SK-N-SH (cell line): Measurements from ENCODE around the gene BCL11A. TPM values are rescaled to one million over a fixed set of nuclear protein-coding genes. Genes with fewer than 3 reads are reported as not detected.

ENCODE experiments used
- CTCF ChIA-PET: fragments of 300-600, 350-600 bp; formaldehyde crosslinking; extraction: SDS; loops from one replicate; lab custom pipeline; 2021; lab: Yijun Ruan, JAX
- POLR2A ChIA-PET: fragments of 350-600 bp; sonication (Branson Sonifier 250); formaldehyde crosslinking; extraction: SDS; loops from one replicate; lab custom pipeline; 2020; ENCODE audit warnings: antibody characterized with exemption, inconsistent platforms; lab: Yijun Ruan, JAX
- DNase-seq: peaks from one replicate; pipeline ENCODE4 v3.0.0; 2012
- H2AFZ ChIP-seq: fragments of 200-600 bp; sonication (generic); 2 replicates; pipeline ENCODE4 v1.8.1; 2016; ENCODE audit warnings: antibody characterized with exemption, mild to moderate bottlenecking, low read depth
- H3F3A ChIP-seq: fragments of 200-600 bp; sonication (generic); replicated peaks from 2 replicates; pipeline ENCODE3; 2016; ENCODE audit warnings: antibody characterized with exemption, mild to moderate bottlenecking; ENCODE audit not compliant: insufficient read depth
- H3K27ac ChIP-seq, 2 experiments: fragments of 200-500 bp in 1 of 2; fragments of 200-600 bp in 1 of 2; sonication (Bioruptor generic) in 1 of 2; sonication (generic), shearing (Covaris generic) in 1 of 2; 2 replicates each; pipeline versions ENCODE4 v1.5.1 to v1.6.1; 2014 to 2016; ENCODE audit warnings: low read depth in 2 of 2, inconsistent platforms in 1 of 2, low read length in 1 of 2, mild to moderate bottlenecking in 1 of 2, mixed read lengths in 1 of 2
- H3K27me3 ChIP-seq: fragments of 200-600 bp; sonication (generic), shearing (Covaris generic); 2 replicates; pipeline ENCODE4 v1.6.1; 2016; ENCODE audit warnings: mixed run types; ENCODE audit not compliant: insufficient read depth
- H3K36me3 ChIP-seq, 2 experiments: fragments of 200-500 bp in 1 of 2; fragments of 200-600 bp in 1 of 2; sonication (Bioruptor generic) in 1 of 2; sonication (generic) in 1 of 2; replicated peaks in 1 of 2; 2 replicates each; pipeline versions ENCODE3 to v1.5.1; 2014 to 2016; ENCODE audit warnings: low read length in 1 of 2, mild to moderate bottlenecking in 1 of 2; ENCODE audit not compliant: insufficient read depth in 2 of 2, control insufficient read depth in 1 of 2
- H3K4me1 ChIP-seq, 2 experiments: fragments of 200-500 bp in 1 of 2; fragments of 200-600 bp in 1 of 2; sonication (Bioruptor generic) in 1 of 2; sonication (generic), shearing (Covaris generic) in 1 of 2; 2 replicates each; pipeline versions ENCODE4 v1.5.1 to v1.6.1; 2014 to 2016; ENCODE audit warnings: low read depth in 1 of 2, low read length in 1 of 2, mixed run types in 1 of 2; ENCODE audit not compliant: insufficient read depth in 2 of 2, control insufficient read depth in 1 of 2
- H3K4me2 ChIP-seq: fragments of 200-600 bp; sonication (generic), shearing (Covaris generic); 2 replicates; pipeline ENCODE4 v1.6.1; 2017; ENCODE audit warnings: mixed run types
- H3K4me3 ChIP-seq, 2 experiments: fragments of 200-500 bp in 1 of 2; fragments of 200-600 bp in 1 of 2; sonication (Bioruptor generic) in 1 of 2; sonication (generic), shearing (Covaris generic) in 1 of 2; 2 replicates each; pipeline versions ENCODE4 v1.5.1 to v1.8.1; 2014 to 2016; ENCODE audit warnings: low read depth in 2 of 2, inconsistent platforms in 1 of 2, low read length in 1 of 2, mild to moderate bottlenecking in 1 of 2, mixed read lengths in 1 of 2, moderate library complexity in 1 of 2
- H3K79me2 ChIP-seq: fragments of 200-600 bp; sonication (generic); 2 replicates; pipeline ENCODE4 v1.8.1; 2017; ENCODE audit warnings: mild to moderate bottlenecking; ENCODE audit not compliant: insufficient read depth
- H3K9ac ChIP-seq: fragments of 200-600 bp; sonication (generic); 2 replicates; pipeline ENCODE4 v1.6.1; 2017; ENCODE audit warnings: mixed run types
- H3K9me2 ChIP-seq: fragments of 200-600 bp; sonication (generic); 2 replicates; pipeline ENCODE4 v1.6.1; 2017; ENCODE audit warnings: mixed run types
- H3K9me3 ChIP-seq: fragments of 200-600 bp; sonication (generic); 2 replicates; pipeline ENCODE4 v1.6.1; 2017; ENCODE audit warnings: mixed run types, mild to moderate bottlenecking, moderate library complexity
- H4K20me1 ChIP-seq: fragments of 200-600 bp; sonication (generic); 2 replicates; pipeline ENCODE4 v1.6.1; 2017; ENCODE audit warnings: mild to moderate bottlenecking, mixed run types; ENCODE audit not compliant: insufficient read depth
- CHD2 ChIP-seq: fragments of 150-350 bp; IDR thresholded peaks from 2 replicates; pipeline ENCODE4 v1.6.1; 2018; ENCODE audit warnings: low read length; ENCODE audit not compliant: partially characterized antibody
- ELF1 ChIP-seq: IDR thresholded peaks from 2 replicates; pipeline ENCODE4 v1.4.0; 2012
- FOXJ3 ChIP-seq: sonication (generic); formaldehyde crosslinking; IDR thresholded peaks from 2 replicates; pipeline ENCODE4 v1.5.1; 2020; ENCODE audit warnings: mild to moderate bottlenecking, missing genetic modification reagents
- FOXM1 ChIP-seq: IDR thresholded peaks from 2 replicates; pipeline ENCODE4 v1.4.0; 2012; ENCODE audit warnings: low read depth, mild to moderate bottlenecking
- GATA2 ChIP-seq: sonication (generic); formaldehyde crosslinking; IDR thresholded peaks from 2 replicates; pipeline ENCODE4 v1.5.0; 2020; ENCODE audit warnings: mild to moderate bottlenecking, missing genetic modification reagents
- IRF3 ChIP-seq: fragments of 150-350 bp; IDR thresholded peaks from 2 replicates; pipeline ENCODE4 v1.6.1; 2016; ENCODE audit warnings: mild to moderate bottlenecking, low read depth, low read length
- MEF2A ChIP-seq: IDR thresholded peaks from 2 replicates; pipeline ENCODE4 v1.4.0; 2012; ENCODE audit warnings: low read depth, borderline replicate concordance
- NFIC ChIP-seq: IDR thresholded peaks from 2 replicates; pipeline ENCODE4 v1.4.0; 2012; ENCODE audit warnings: borderline replicate concordance
- POLR2AphosphoS5 ChIP-seq: IDR thresholded peaks from 2 replicates; pipeline ENCODE4 v1.6.1; 2012; ENCODE audit warnings: low read depth, low read length
- RAD21 ChIP-seq: IDR thresholded peaks from 2 replicates; pipeline ENCODE4 v1.6.1; 2012; ENCODE audit warnings: mild to moderate bottlenecking, low read length
- RFX5 ChIP-seq: IDR thresholded peaks from 2 replicates; pipeline ENCODE4 v1.6.1; 2012; ENCODE audit warnings: mild to moderate bottlenecking, improper control_type of control experiment, low read length
- SIN3A ChIP-seq: IDR thresholded peaks from 2 replicates; pipeline ENCODE4 v1.6.1; 2012; ENCODE audit warnings: low read depth, mild to moderate bottlenecking, low read length, moderate library complexity, borderline replicate concordance
- SMC3 ChIP-seq: IDR thresholded peaks from 2 replicates; pipeline ENCODE4 v1.6.1; 2012; ENCODE audit warnings: low read depth, low read length, improper control_type of control experiment
- TCF12 ChIP-seq: IDR thresholded peaks from 2 replicates; pipeline ENCODE4 v1.4.0; 2012
- USF2 ChIP-seq: fragments of 150-350 bp; IDR thresholded peaks from 2 replicates; pipeline ENCODE4 v1.6.1; 2017; ENCODE audit warnings: antibody characterized with exemption, low read length, low read depth, borderline replicate concordance
- YY1 ChIP-seq: IDR thresholded peaks from 2 replicates; pipeline ENCODE4 v1.4.0; 2012; ENCODE audit warnings: low read depth, mild to moderate bottlenecking
- ZBTB33 ChIP-seq: IDR thresholded peaks from 2 replicates; pipeline ENCODE4 v1.4.0; 2012; ENCODE audit warnings: low read depth, borderline replicate concordance
- WGBS: methylation state at CpG from one replicate; pipeline ENCODE4 v1.1.6; 2017; ENCODE audit warnings: low lambda C conversion rate; 5-methylcytosine and 5-hydroxymethylcytosine counted together
- polyA plus RNA-seq, 3 experiments: library from polyadenylated mRNA; depleted of rRNA; stranded (reverse); fragments of >200 nt; gene quantifications; 2 replicates each; pipeline ENCODE4 v1.2.3, GENCODE V29; 2012

Gene BCL11A
- polyA plus RNA-seq, 1 of the 3 experiments (the other 2 are of a cell fraction) = 1.9 TPM

GRCh38 chr2:60409531-60409871, 144.0 kb downstream of the BCL11A start:
- 53% methylated on average over 8 of the region's 8 CpGs for WGBS

GRCh38 chr2:60408811-60409530, 144.5 kb downstream of the BCL11A start:
- H4K20me1 ChIP-seq = no peaks in the 10 kb centered on the region
- no peak for TF ChIP-seq TCF12
- TF ChIP-seq, all 33 proteins: peak for 0
- POLR2A ChIA-PET = no interaction called here
- Histone ChIP-seq H3K79me2 (no peaks in the 10 kb centered on the region), H3K9ac (no peak overlapping the region), H3F3A (no peaks in the 10 kb centered on the region), H3K9me3 (no peaks in the 10 kb centered on the region), H2AFZ (no peak overlapping the region), H3K27ac (no peak overlapping the region), H3K9me2 (no peaks in the 10 kb centered on the region), H3K36me3 (no peaks in the 10 kb centered on the region), H3K4me3 (no peak overlapping the region), H3K4me2 (no peak overlapping the region), H3K27me3 (peaks cover 17% of the 10 kb centered on the region; the same call in 1 of the 2 replicates), H3K4me1 (no peaks in the 10 kb centered on the region; a peak in 1 of 4 replicates)
- CTCF ChIA-PET = no interaction called here
- no peak for DNase-seq
- 63% methylated on average over 8 of the region's 8 CpGs for WGBS

More at GRCh38 chr2:60409531-60409871, 144.0 kb downstream of the BCL11A start:
- POLR2A ChIA-PET = no interaction called here
- H3K36me3 ChIP-seq = no peaks in the 10 kb centered on the region
- no peaks in the 10 kb centered on the region for H4K20me1 ChIP-seq
- no peaks in the 10 kb centered on the region for H3K9me2 ChIP-seq
- H3K4me1 ChIP-seq = no peaks in the 10 kb centered on the region; a peak in 1 of 4 replicates
- H2AFZ ChIP-seq = no peak overlapping the region
- H3K9me3 ChIP-seq = no peaks in the 10 kb centered on the region
- no peaks in the 10 kb centered on the region for H3F3A ChIP-seq
- no peak for TF ChIP-seq RAD21
- TF ChIP-seq CHD2 = no peak
- no peak for TF ChIP-seq USF2
- TF ChIP-seq MEF2A = no peak
- TF ChIP-seq GATA2 (CRISPR knock-in tag) = no peak
- no peak for TF ChIP-seq SIN3A
- TF ChIP-seq YY1 = no peak
- TF ChIP-seq ELF1 = no peak
- no peak for TF ChIP-seq FOXM1
- no peak overlapping the region for H3K4me3 ChIP-seq
- peaks cover 17% of the 10 kb centered on the region; the same call in 1 of the 2 replicates for H3K27me3 ChIP-seq
- H3K27ac ChIP-seq = no peak overlapping the region
- H3K4me2 ChIP-seq = no peak overlapping the region
- DNase-seq = no peak
- CTCF ChIA-PET = no interaction called here
- no peak overlapping the region for H3K9ac ChIP-seq
- no peaks in the 10 kb centered on the region for H3K79me2 ChIP-seq

GRCh38 chr2:60408207-60408606, 145.2 kb downstream of the BCL11A start:
- no peak for DNase-seq
- TF ChIP-seq POLR2AphosphoS5 (no peak), NFIC (no peak), FOXJ3 (CRISPR knock-in tag) (no peak), SIN3A (no peak), GATA2 (CRISPR knock-in tag) (no peak), RAD21 (no peak), ZBTB33 (no peak), RFX5 (no peak), IRF3 (no peak), SMC3 (no peak)
- TF ChIP-seq, all 33 proteins: peak for 0
- Histone ChIP-seq H3F3A (no peaks in the 10 kb centered on the region), H3K9ac (no peak overlapping the region), H4K20me1 (no peaks in the 10 kb centered on the region), H3K27me3 (peaks cover 17% of the 10 kb centered on the region; the same call in 1 of the 2 replicates), H3K4me1 (no peaks in the 10 kb centered on the region; a peak in 1 of 4 replicates), H3K79me2 (no peaks in the 10 kb centered on the region), H3K4me2 (no peak overlapping the region), H2AFZ (no peak overlapping the region), H3K4me3 (no peak overlapping the region), H3K9me3 (no peaks in the 10 kb centered on the region), H3K36me3 (no peaks in the 10 kb centered on the region), H3K27ac (no peak overlapping the region), H3K9me2 (no peaks in the 10 kb centered on the region)
- ChIA-PET CTCF (no interaction called here), POLR2A (no interaction called here)
- WGBS = 67% methylated on average over 1 of the region's 1 CpG
